DND-41 (cell line): ENCODE data around the gene CENPB.

Experiments
- ATAC-seq: fragments of 200-7000 bp; cut with Tn5 transposase; 3 replicates; pipeline ENCODE4 v1.9.1; 2021; ENCODE audit warnings: low read depth; ENCODE audit not compliant: insufficient read depth
- DNase-seq: peaks from one replicate; pipeline ENCODE4 v3.0.0-alpha.2; 2020
- H2AFZ ChIP-seq: 2 replicates; pipeline ENCODE4 v1.6.0; 2012; ENCODE audit warnings: low read depth, low read length
- H3K27ac ChIP-seq: 2 replicates; pipeline ENCODE4 v1.5.1; 2012; ENCODE audit warnings: low read length, inconsistent platforms
- H3K27me3 ChIP-seq: fragments of 200-600 bp; sonication (generic); 2 replicates; pipeline ENCODE4 v1.6.0; 2012; ENCODE audit warnings: low read length, mild to moderate bottlenecking, inconsistent platforms; ENCODE audit not compliant: insufficient read depth, poor library complexity
- H3K36me3 ChIP-seq: 2 replicates; pipeline ENCODE4 v1.5.1; 2012; ENCODE audit warnings: low read length, inconsistent platforms; ENCODE audit not compliant: insufficient read depth
- H3K4me1 ChIP-seq: 2 replicates; pipeline ENCODE4 v1.5.1; 2012; ENCODE audit warnings: mild to moderate bottlenecking, low read length; ENCODE audit not compliant: insufficient read depth
- H3K4me2 ChIP-seq: 2 replicates; pipeline ENCODE4 v1.6.0; 2012; ENCODE audit warnings: mild to moderate bottlenecking, moderate library complexity, low read length, inconsistent platforms; ENCODE audit not compliant: insufficient read depth
- H3K4me3 ChIP-seq, 2 experiments: fragments of 200-600 bp in 1 of 2; shearing (Covaris generic) in 1 of 2; 2 replicates each; pipeline ENCODE4 v1.5.1; 2012 to 2016; ENCODE audit warnings: inconsistent platforms in 2 of 2, low read length in 2 of 2, mild to moderate bottlenecking in 2 of 2, low read depth in 1 of 2, moderate library complexity in 1 of 2
- H3K79me2 ChIP-seq: 2 replicates; pipeline ENCODE4 v1.6.0; 2012; ENCODE audit warnings: low read length, inconsistent platforms; ENCODE audit not compliant: insufficient read depth
- H3K9ac ChIP-seq: 2 replicates; pipeline ENCODE4 v1.6.0; 2012; ENCODE audit warnings: low read depth, mild to moderate bottlenecking, inconsistent platforms, low read length, moderate library complexity
- H3K9me3 ChIP-seq: 2 replicates; pipeline ENCODE4 v1.5.1; 2012; ENCODE audit warnings: low read length, moderate library complexity, mild to moderate bottlenecking, inconsistent platforms; ENCODE audit not compliant: insufficient read depth, severe bottlenecking
- H4K20me1 ChIP-seq: 2 replicates; pipeline ENCODE4 v1.6.0; 2012; ENCODE audit warnings: low read length; ENCODE audit not compliant: insufficient read depth
- EZH2 ChIP-seq: IDR thresholded peaks from 3 replicates; pipeline ENCODE4 v1.6.1; 2012; ENCODE audit warnings: borderline replicate concordance, low read depth, mild to moderate bottlenecking, moderate library complexity, low read length, inconsistent platforms; ENCODE audit not compliant: severe bottlenecking
- TF ChIP-seq, protein P1 (sequence below): IDR thresholded peaks from 2 replicates; pipeline ENCODE4 v1.5.1; 2012; ENCODE audit warnings: borderline replicate concordance, low read length, moderate library complexity, mild to moderate bottlenecking; ENCODE audit not compliant: poor library complexity, severe bottlenecking; ENCODE audit errors: extremely low read depth

Gene CENPB

DNA sequence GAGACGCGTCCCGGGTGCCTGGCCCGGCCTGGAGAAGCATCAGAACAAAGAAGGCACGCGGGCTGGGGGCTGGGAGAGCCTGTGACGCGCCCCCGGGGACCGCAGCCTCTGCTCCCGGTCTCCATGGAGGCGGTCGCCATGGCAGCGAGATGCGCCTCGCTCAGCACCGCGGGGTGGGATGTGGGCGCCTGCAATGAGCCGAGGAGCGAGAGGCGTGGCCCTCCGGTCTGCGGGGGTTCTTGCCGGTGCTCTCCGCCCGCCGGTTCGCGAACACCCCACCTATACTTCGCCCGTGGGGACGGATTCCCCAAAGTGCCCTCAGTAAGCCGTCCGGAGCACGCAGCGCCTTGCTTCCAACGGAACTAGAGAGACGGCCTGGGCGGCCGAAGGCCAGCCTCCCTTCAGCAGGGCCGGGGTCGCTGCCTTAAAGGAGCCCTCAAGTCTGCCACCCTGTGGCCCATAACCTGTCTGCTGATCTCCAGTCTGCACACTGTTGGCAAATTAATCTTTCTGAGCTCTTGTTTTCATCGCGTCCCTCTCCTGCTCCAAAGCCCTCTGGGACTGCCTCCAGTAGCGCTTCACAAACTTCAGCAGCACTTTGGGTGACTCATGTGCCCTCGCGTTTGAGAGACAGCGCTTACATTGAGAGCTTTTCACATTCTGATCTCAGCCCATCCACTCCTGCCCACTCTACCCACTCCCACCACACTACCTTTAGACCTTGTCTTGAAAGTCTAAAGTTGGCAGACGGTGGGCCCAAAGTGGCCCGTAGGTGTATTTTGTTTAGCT is 18.0 kb downstream of the CENPB start:
- TF ChIP-seq, protein P1, sequence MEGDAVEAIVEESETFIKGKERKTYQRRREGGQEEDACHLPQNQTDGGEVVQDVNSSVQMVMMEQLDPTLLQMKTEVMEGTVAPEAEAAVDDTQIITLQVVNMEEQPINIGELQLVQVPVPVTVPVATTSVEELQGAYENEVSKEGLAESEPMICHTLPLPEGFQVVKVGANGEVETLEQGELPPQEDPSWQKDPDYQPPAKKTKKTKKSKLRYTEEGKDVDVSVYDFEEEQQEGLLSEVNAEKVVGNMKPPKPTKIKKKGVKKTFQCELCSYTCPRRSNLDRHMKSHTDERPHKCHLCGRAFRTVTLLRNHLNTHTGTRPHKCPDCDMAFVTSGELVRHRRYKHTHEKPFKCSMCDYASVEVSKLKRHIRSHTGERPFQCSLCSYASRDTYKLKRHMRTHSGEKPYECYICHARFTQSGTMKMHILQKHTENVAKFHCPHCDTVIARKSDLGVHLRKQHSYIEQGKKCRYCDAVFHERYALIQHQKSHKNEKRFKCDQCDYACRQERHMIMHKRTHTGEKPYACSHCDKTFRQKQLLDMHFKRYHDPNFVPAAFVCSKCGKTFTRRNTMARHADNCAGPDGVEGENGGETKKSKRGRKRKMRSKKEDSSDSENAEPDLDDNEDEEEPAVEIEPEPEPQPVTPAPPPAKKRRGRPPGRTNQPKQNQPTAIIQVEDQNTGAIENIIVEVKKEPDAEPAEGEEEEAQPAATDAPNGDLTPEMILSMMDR = peak; percentile 78
- no peak for TF ChIP-seq EZH2
- peak overlapping the region; percentile 92 for H3K27ac ChIP-seq
- no peaks in the 10 kb centered on the region for H3K9me3 ChIP-seq
- H3K36me3 ChIP-seq = peaks cover 5% of the 10 kb centered on the region; the same call in 1 of the 2 replicates
- peaks cover 21% of the 10 kb centered on the region; the same call in 1 of the 2 replicates for H4K20me1 ChIP-seq
- H3K27me3 ChIP-seq = no peaks in the 10 kb centered on the region
- H3K4me3 ChIP-seq = peak overlapping the region; percentile 63 to 92
- DNase-seq (peak; percentile 93), ATAC-seq (peak; percentile 71)
- peak overlapping the region; percentile 100 for H3K4me2 ChIP-seq
- peaks cover 46% of the 10 kb centered on the region for H3K4me1 ChIP-seq
- H3K9ac ChIP-seq = peak overlapping the region; percentile 93
- peak overlapping the region; percentile 97 for H2AFZ ChIP-seq
- peaks cover 42% of the 10 kb centered on the region for H3K79me2 ChIP-seq

DNA sequence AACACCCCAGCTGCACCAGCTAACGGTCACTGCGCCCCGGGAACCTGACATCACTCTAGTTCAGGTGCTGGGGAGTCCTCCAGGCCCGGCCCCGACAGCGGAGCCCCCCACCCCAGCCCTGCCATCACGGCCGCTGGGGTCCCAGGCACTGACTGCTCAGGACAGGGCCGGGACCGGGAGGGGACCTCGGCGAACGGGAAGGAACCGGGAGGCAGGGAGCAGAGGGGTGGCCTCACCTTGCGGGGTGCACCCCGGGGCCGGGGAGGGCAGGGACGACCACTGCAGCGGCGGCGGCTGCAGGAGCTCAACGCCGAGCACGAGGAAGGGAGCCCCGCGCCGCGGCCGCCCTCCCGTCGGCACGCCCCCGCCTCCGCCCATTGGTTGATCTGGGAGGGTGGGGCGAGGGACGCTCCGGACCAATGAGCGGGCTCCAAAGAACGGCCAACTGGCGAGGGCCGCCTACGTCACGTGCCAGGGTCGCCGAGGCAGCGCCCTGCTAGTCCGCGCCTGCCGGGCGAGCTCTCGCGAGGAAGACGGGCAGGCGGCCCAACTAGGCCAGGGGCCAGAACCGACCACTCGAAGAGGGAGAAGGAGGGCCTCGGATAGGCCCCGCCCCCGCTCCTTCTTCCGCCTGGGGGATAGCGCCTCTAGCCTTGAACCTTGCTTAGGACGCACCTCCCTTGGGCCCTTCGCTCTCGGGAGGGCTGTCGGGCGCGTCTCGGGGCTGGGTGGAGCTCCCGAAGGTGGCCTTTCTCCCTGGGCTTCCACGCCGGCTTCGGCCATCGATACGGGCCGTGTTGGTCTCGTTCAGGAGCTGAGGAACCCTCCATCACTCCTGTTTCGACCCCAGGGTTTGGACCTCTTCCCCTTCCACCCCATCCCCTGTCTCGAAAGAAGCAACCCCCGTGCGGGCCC is 18.9 kb downstream of the CENPB start, which contains the start of gene ADISSP:
Gene ADISSP (minus strand): TSS at position 327 of the 915 bp plus-strand sequence. CDS start 7,653 bp downstream, outside the sequence.
- H3K27ac ChIP-seq = peak within 1 kb of the TSS; percentile 92
- DNase-seq = peak; percentile 99
- no peaks in the 10 kb centered on the region for H3K27me3 ChIP-seq
- peaks cover 42% of the 10 kb centered on the region for H3K79me2 ChIP-seq
- ATAC-seq = peak; percentile 91
- H4K20me1 ChIP-seq = peaks cover 21% of the 10 kb centered on the region; the same call in 1 of the 2 replicates
- TF ChIP-seq EZH2 = no peak
- TF ChIP-seq, protein P1 = peak; percentile 43
- H3K9me3 ChIP-seq = no peaks in the 10 kb centered on the region
- H2AFZ ChIP-seq = peak within 1 kb of the TSS; percentile 97
- H3K9ac ChIP-seq = peak within 1 kb of the TSS; percentile 93
- peaks cover 46% of the 10 kb centered on the region for H3K4me1 ChIP-seq
- peaks cover 5% of the 10 kb centered on the region; the same call in 1 of the 2 replicates for H3K36me3 ChIP-seq
- H3K4me2 ChIP-seq = peak within 1 kb of the TSS; percentile 100
- peak within 1 kb of the TSS; percentile 83 to 92 for H3K4me3 ChIP-seq

DNA sequence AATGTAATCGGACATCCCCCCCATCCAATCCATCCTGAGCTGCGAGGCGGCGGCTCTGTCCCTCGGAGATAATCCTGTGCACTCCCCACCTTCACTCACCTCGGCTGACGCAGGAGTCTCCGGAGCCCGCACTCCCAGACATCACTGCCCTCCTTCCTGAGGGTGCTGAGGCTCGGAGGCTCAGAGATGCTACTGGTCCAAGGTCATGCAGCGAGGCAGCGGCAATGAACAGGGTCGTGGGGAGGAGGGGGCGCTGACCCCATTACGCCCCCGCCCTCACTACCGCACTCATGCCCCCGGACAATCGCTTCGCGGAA is 19.5 kb downstream of the CENPB start:
- DNase-seq (peak; percentile 34), ATAC-seq (no peak)
- H3K4me2 ChIP-seq = peak overlapping the region; percentile 100
- H3K9me3 ChIP-seq = no peaks in the 10 kb centered on the region
- H3K27ac ChIP-seq = peak overlapping the region; percentile 68
- TF ChIP-seq, protein P1 = no peak
- no peak for TF ChIP-seq EZH2
- H3K36me3 ChIP-seq = peaks cover 7% of the 10 kb centered on the region; the same call in 1 of the 2 replicates
- peak overlapping the region; percentile 93 for H3K9ac ChIP-seq
- H3K79me2 ChIP-seq = peaks cover 44% of the 10 kb centered on the region
- peaks cover 21% of the 10 kb centered on the region; the same call in 1 of the 2 replicates for H4K20me1 ChIP-seq
- H2AFZ ChIP-seq = peak overlapping the region; percentile 90
- peaks cover 46% of the 10 kb centered on the region for H3K4me1 ChIP-seq
- peak overlapping the region; percentile 83 to 92; a peak in 3 of 4 replicates for H3K4me3 ChIP-seq
- H3K27me3 ChIP-seq = no peaks in the 10 kb centered on the region
